Omental fat pad (tissue), 4 donors: ENCODE data around the gene IRX4. TPM values are rescaled to one million over a fixed set of nuclear protein-coding genes. Genes with fewer than 3 reads are reported as not detected.

Source experiments
- ATAC-seq: fragments of 150-250 bp; one replicate; pipeline ENCODE4 v1.9.1; 2016; ENCODE audit warnings: mild to moderate bottlenecking, moderate library complexity; ENCODE audit not compliant: low FRiP score
- DNase-seq: peaks from one replicate; pipeline ENCODE4 v3.0.0-alpha.2; 2019; ENCODE audit warnings: low spot score
- CTCF ChIP-seq, 3 donors: fragments of 450-650 bp; IDR thresholded peaks; one replicate each; pipeline ENCODE4 v1.5.1; 2016 to 2017; ENCODE audit warnings: antibody characterized with exemption in 3 of 3, mild to moderate bottlenecking in 3 of 3, moderate library complexity in 2 of 3
- total RNA-seq, 4 donors: library from RNA; depleted of rRNA; stranded (reverse); fragments of >200 nt; gene quantifications; one replicate each; pipeline ENCODE4 v1.1.0, GENCODE V29; 2016

Gene IRX4
- total RNA-seq, 4 donors from 2014 or later = not detected

DNA sequence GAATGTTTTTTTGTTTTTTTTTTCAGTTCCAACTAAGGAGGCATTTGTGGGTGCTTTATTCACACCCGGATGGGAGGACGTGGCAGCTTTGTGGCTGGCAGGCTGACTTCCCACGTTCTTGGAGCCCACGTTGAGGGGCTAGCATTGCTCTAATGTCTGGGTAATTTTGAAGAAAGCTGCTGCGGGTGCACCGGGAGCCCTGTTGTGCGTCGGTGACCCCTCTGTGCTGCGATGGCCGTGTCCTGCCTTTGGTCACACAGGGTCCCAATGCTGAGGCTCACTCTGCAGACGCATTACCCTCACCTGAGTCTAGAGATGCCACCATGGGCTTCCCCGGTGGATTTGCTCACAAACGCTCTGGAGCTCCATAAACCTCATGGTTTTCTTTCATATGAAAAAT, 47.3 kb downstream of the IRX4 start:
- no peak for DNase-seq
- no peak for TF ChIP-seq CTCF (IDR thresholded peaks at IDR 0.05)
- no peak for ATAC-seq

GRCh38 chr5:1834721-1835429, 47.9 kb downstream of the IRX4 start:
- ATAC-seq (no peak), DNase-seq (no peak)
- no peak for TF ChIP-seq CTCF (IDR thresholded peaks at IDR 0.05)

- DNase-seq (no peak), ATAC-seq (no peak)
These were observed 48.6 kb downstream of the IRX4 start for GRCh38 chr5:1834022-1834551.

DNA sequence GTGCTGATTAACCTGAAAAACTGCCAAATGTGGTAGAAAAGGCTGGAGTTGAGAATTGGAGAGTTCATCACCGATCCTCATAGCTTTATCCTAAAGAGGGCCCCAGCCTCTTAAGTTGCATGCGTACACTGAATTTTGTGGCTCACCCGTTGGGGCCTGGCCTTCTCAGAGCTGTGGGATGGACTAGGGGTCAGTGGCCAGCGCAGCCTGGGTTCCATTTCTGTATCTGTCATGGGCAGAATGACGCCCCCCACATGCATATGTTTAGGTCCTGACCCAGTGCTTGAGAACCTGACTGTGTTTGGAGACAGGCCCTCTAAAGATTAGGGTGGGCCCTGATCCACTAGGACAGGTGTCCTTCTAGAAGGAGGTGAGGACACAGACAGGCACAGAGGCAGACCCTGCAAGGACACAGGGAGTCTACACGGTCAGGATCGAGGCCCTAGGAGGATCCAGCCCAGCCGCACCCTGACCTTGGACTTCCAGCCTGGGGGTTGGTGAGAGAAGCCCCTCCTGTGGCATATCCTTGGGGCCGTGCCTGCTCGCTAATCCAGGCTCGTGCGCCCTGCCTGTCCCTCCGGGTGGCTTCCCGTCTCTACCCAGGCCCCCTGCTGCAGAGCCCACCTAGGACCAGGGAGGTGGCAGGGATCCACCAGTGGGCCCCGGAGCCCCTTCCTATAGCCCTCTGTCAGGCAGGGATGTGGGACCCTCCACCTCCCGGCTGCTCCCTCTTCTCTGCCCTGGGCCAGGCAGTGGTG, 49.3 kb downstream of the IRX4 start:
- TF ChIP-seq CTCF (IDR thresholded peaks at IDR 0.05) = no peak
- DNase-seq = no peak
- ATAC-seq = no peak

More at GRCh38 chr5:1834022-1834551, 48.6 kb downstream of the IRX4 start:
- no peak for TF ChIP-seq CTCF (IDR thresholded peaks at IDR 0.05)

DNA sequence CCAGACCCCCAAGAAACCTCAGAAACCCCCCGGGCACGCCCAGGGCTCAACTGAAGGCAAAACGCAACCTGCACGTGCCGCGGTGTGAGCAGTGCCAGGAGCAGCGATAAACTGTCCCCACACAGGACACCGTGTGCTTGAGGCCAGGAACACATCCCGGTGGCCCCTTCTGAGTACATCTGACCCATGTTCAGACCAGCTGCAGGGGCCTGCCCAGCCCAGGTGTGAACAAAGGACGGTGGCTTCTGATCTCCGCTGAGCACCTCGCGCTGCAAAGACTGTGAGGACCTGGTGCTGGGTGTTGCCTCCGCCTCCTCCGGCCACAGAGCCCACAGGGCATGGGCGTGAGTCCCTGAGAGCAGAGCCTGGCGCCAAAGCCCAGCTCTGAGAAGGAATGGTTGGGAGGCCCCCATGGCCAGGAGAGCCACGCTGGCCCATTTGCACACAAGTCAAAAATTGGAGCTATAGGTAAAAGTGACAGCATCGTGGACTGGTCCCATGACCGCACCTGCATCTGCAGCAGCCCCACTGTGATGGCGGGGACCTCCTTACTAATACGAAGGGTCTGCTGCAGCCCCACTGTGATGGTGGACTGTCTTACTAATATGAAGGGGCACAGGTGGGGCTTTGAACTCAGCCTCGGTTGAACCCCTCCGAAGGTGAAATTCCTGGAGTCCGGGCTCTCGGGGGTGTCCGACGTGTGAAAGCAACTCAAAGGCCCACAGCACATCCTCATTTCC, 50.0 kb downstream of the IRX4 start:
- DNase-seq (no peak), ATAC-seq (no peak)
- no peak for TF ChIP-seq CTCF (IDR thresholded peaks at IDR 0.05)

GRCh38 chr5:1831677-1832313, 50.9 kb downstream of the IRX4 start:
- no peak for DNase-seq
- TF ChIP-seq CTCF (IDR thresholded peaks at IDR 0.05) = no peak
- ATAC-seq = no peak
